Smooth muscle cell (in vitro differentiated cells): ENCODE measurements around the gene RUSF1. TPM values are rescaled to one million over a fixed set of nuclear protein-coding genes. Genes with fewer than 3 reads are reported as not detected.
A peak's percentile ranks its signal among the peaks of the same experiment; 100 is the strongest.

ENCODE experiments used
- DNase-seq: peaks from one replicate; lab custom pipeline; 2025; ENCODE audit not compliant: unreplicated experiment; lab: John Stamatoyannopoulos, UW
- H2AFZ ChIP-seq: fragments of 200-600 bp; sonication (generic); 2 replicates; pipeline ENCODE4 v1.6.0; 2016; ENCODE audit warnings: antibody characterized with exemption, low read depth, mild to moderate bottlenecking
- H3F3A ChIP-seq: fragments of 200-600 bp; sonication (generic); 2 replicates; pipeline ENCODE4 v1.6.0; 2017; ENCODE audit warnings: antibody characterized with exemption, low read depth
- H3K27ac ChIP-seq: fragments of 200-600 bp; sonication (generic); 2 replicates; pipeline ENCODE4 v1.5.1; 2016; ENCODE audit warnings: low read depth, mild to moderate bottlenecking
- H3K27me3 ChIP-seq: fragments of 200-600 bp; sonication (generic); 2 replicates; pipeline ENCODE4 v1.6.1; 2016; ENCODE audit warnings: low read depth, mild to moderate bottlenecking
- H3K36me3 ChIP-seq: fragments of 200-600 bp; sonication (generic); 2 replicates; pipeline ENCODE4 v1.5.1; 2016; ENCODE audit warnings: low read depth
- H3K4me1 ChIP-seq: fragments of 200-600 bp; sonication (generic); 2 replicates; pipeline ENCODE4 v1.5.1; 2016; ENCODE audit warnings: low read depth
- H3K4me2 ChIP-seq: fragments of 200-600 bp; sonication (generic); 2 replicates; pipeline ENCODE4 v1.6.0; 2016; ENCODE audit warnings: mild to moderate bottlenecking
- H3K4me3 ChIP-seq: fragments of 200-600 bp; sonication (generic); 2 replicates; pipeline ENCODE4 v1.5.1; 2016; ENCODE audit warnings: mild to moderate bottlenecking
- H3K79me2 ChIP-seq: fragments of 200-600 bp; sonication (generic); 2 replicates; pipeline ENCODE4 v1.6.0; 2016; ENCODE audit warnings: low read depth, mild to moderate bottlenecking
- H3K9ac ChIP-seq: fragments of 200-600 bp; sonication (generic); 2 replicates; pipeline ENCODE4 v1.6.0; 2016; ENCODE audit warnings: low read depth
- H3K9me3 ChIP-seq: fragments of 200-600 bp; sonication (generic); replicated peaks from 2 replicates; pipeline ENCODE4 v1.5.1; 2016; ENCODE audit warnings: low read depth
- H4K20me1 ChIP-seq: fragments of 200-600 bp; sonication (generic); 2 replicates; pipeline ENCODE4 v1.6.0; 2016; ENCODE audit warnings: low read depth
- WGBS: methylation state at CpG from one replicate; pipeline ENCODE4 v1.1.7; 2016; ENCODE audit warnings: low lambda C conversion rate; 5-methylcytosine and 5-hydroxymethylcytosine counted together
- polyA plus RNA-seq: library from polyadenylated mRNA; unstranded; fragments of >200 nt; fragmentation: Nextera tagmentation; extraction: Ambion mirVana; gene quantifications from 2 replicates; pipeline ENCODE4 v1.2.1, GENCODE V29; 2016
- total RNA-seq: library from RNA; depleted of rRNA; stranded (reverse); fragments of >200 nt; gene quantifications from 2 replicates; pipeline ENCODE4 v1.2.3, GENCODE V29; 2014
- TF ChIP-seq, protein P1 (sequence below): fragments of 200-600 bp; sonication (generic); IDR thresholded peaks from 2 replicates; pipeline ENCODE4 v1.5.1; 2017; ENCODE audit warnings: borderline replicate concordance, mild to moderate bottlenecking, antibody characterized with exemption; ENCODE audit not compliant: insufficient read depth, poor library complexity, severe bottlenecking

The RUSF1 gene
- total and polyA plus RNA-seq, 2 experiments from 2014 or later, result 55.9 to 72.1 TPM

DNA sequence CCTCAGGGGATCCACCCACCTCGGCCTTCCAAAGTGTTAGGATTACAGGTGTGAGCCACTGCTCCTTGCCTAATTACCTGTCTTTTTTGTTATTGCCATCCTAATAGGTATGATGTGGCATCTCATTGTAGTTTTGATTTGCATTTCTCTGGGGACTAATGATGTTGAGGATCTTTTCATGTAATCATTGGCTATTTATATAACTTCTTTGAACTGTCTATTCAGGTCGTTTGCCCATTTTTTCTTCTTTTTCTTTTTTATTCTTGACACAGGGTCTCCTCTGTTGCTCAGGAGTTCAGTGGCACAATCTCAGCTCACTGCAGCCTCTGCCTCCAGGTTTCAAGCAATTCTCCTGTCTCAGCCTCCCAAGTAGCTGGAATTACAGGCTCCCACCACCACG lies 37.6 kb downstream of the RUSF1 start:
- Histone ChIP-seq H3F3A (peaks cover 32% of the 10 kb centered on the region), H3K27ac (peak overlapping the region; percentile 74), H3K79me2 (peaks cover 10% of the 10 kb centered on the region), H3K4me3 (peak overlapping the region; percentile 75), H3K27me3 (no peaks in the 10 kb centered on the region), H3K9ac (no peak overlapping the region), H4K20me1 (peaks cover 28% of the 10 kb centered on the region), H3K4me1 (peaks cover 8% of the 10 kb centered on the region), H3K36me3 (peaks cover 6% of the 10 kb centered on the region), H2AFZ (no peak overlapping the region), H3K4me2 (peak overlapping the region; percentile 90), H3K9me3 (no peaks in the 10 kb centered on the region)
- WGBS, result 91% methylated on average over 3 of the region's 3 CpGs
- DNase-seq, result no peak
- TF ChIP-seq, protein P1, sequence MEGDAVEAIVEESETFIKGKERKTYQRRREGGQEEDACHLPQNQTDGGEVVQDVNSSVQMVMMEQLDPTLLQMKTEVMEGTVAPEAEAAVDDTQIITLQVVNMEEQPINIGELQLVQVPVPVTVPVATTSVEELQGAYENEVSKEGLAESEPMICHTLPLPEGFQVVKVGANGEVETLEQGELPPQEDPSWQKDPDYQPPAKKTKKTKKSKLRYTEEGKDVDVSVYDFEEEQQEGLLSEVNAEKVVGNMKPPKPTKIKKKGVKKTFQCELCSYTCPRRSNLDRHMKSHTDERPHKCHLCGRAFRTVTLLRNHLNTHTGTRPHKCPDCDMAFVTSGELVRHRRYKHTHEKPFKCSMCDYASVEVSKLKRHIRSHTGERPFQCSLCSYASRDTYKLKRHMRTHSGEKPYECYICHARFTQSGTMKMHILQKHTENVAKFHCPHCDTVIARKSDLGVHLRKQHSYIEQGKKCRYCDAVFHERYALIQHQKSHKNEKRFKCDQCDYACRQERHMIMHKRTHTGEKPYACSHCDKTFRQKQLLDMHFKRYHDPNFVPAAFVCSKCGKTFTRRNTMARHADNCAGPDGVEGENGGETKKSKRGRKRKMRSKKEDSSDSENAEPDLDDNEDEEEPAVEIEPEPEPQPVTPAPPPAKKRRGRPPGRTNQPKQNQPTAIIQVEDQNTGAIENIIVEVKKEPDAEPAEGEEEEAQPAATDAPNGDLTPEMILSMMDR, result no peak

- H2AFZ ChIP-seq, result no peak overlapping the region
- H4K20me1 ChIP-seq, result peaks cover under 1% of the 10 kb centered on the region
- peaks cover 10% of the 10 kb centered on the region for H3K79me2 ChIP-seq
- H3K4me1 ChIP-seq, result peaks cover 8% of the 10 kb centered on the region
- H3F3A ChIP-seq, result peaks cover 9% of the 10 kb centered on the region
- TF ChIP-seq, protein P1, result no peak
- no peaks in the 10 kb centered on the region for H3K27me3 ChIP-seq
- WGBS, result 95% methylated on average over 5 of the region's 5 CpGs
- no peaks in the 10 kb centered on the region for H3K36me3 ChIP-seq
- H3K4me3 ChIP-seq, result no peak overlapping the region
- no peak overlapping the region for H3K9ac ChIP-seq
- H3K4me2 ChIP-seq, result no peak overlapping the region
- no peak for DNase-seq
- no peak overlapping the region for H3K27ac ChIP-seq
- H3K9me3 ChIP-seq, result no peaks in the 10 kb centered on the region
These were observed 40.3 kb downstream of the RUSF1 start for GRCh38 chr16:31467858-31468257.

DNA sequence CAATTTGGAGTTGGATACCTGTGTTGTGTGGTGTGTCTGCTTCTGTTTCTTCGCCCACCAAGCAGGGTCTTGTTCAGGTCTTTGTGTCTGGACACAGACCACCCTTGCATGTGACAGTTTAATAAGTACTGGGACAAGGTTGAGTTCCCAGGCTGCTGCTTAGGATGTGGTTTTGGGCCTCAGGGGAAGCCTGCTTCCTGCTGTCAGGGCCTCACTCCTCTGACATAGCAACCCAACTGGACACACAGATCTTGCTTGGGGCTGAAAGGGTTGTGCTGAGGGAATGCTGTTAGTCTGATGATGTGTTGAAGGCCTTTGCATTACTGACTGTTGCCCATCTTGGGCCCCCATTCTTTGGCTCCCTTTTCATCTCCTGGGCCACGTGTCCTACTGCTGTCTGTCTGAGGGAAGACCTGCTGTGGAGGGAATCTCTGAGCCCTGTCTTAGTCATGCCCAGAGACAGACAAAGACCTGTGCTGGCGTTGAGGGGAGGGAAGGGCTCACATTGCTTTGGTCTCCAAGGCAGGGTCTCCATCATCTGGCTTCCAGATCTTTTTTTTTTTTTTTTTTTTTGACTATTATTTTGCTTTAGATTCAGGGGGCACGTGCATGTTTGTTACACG lies 40.9 kb downstream of the RUSF1 start:
- Histone ChIP-seq H3K9me3 (no peaks in the 10 kb centered on the region), H3K4me2 (no peak overlapping the region), H3F3A (peaks cover 8% of the 10 kb centered on the region), H3K4me3 (no peak overlapping the region), H4K20me1 (no peaks in the 10 kb centered on the region), H3K27ac (no peak overlapping the region), H3K79me2 (peaks cover 10% of the 10 kb centered on the region), H3K27me3 (no peaks in the 10 kb centered on the region), H3K4me1 (peaks cover 8% of the 10 kb centered on the region), H2AFZ (no peak overlapping the region), H3K36me3 (no peaks in the 10 kb centered on the region), H3K9ac (no peak overlapping the region)
- 89% methylated on average over 5 of the region's 5 CpGs for WGBS
- DNase-seq, result no peak
- TF ChIP-seq, protein P1, result no peak

GRCh38 chr16:31466381-31466841 lies 41.8 kb downstream of the RUSF1 start:
- Histone ChIP-seq H3K4me2 (no peak overlapping the region), H3K4me1 (peaks cover 8% of the 10 kb centered on the region), H3K27ac (no peak overlapping the region), H3K79me2 (peaks cover 10% of the 10 kb centered on the region), H3K9ac (no peak overlapping the region), H3K36me3 (no peaks in the 10 kb centered on the region), H4K20me1 (no peaks in the 10 kb centered on the region), H3K4me3 (no peak overlapping the region), H3F3A (peaks cover 8% of the 10 kb centered on the region), H3K27me3 (no peaks in the 10 kb centered on the region), H3K9me3 (no peaks in the 10 kb centered on the region), H2AFZ (no peak overlapping the region)
- DNase-seq, result no peak
- TF ChIP-seq, protein P1, result no peak
- WGBS, result 97% methylated on average over 18 of the region's 18 CpGs
